H1 (cell line): ENCODE results near the gene GRM8. TPM values are rescaled to one million over a fixed set of nuclear protein-coding genes. Genes with fewer than 3 reads are reported as not detected.

Source experiments
- CTCF ChIA-PET: fragments of 300-600 bp; sonication (Branson Sonifier 250); formaldehyde crosslinking; loops from one replicate; lab custom pipeline; 2021; ENCODE audit not compliant: partially characterized antibody; lab: Charles Lee
- POLR2A ChIA-PET: fragments of 300-600 bp; sonication (Branson Sonifier 250); formaldehyde crosslinking; loops from one replicate; lab custom pipeline; 2021; ENCODE audit warnings: inconsistent platforms; ENCODE audit not compliant: partially characterized antibody; lab: Charles Lee
- DNase-seq, 2 experiments: peaks; one replicate each; pipeline versions ENCODE4 v3.0.0 to v3.0.0-alpha.2; 2010 to 2022; ENCODE audit warnings: low spot score in 2 of 2, low read depth in 1 of 2, mixed read lengths in 1 of 2
- FAIRE-seq: peaks from 2 replicates; lab custom pipeline; 2011; peaks lifted over from hg19 to GRCh38; lab: Jason Lieb, UNC
- H2AFZ ChIP-seq: 2 replicates; pipeline ENCODE4 v1.8.1; 2012; ENCODE audit warnings: low read length, inconsistent platforms
- H2AK5ac ChIP-seq: 2 replicates; pipeline ENCODE4 v1.6.1; 2013; ENCODE audit warnings: low read depth, low read length
- H2BK120ac ChIP-seq: replicated peaks from 2 replicates; pipeline ENCODE3; 2013; ENCODE audit warnings: low read depth, low read length, inconsistent platforms
- H2BK12ac ChIP-seq: 2 replicates; pipeline ENCODE4 v1.6.1; 2013; ENCODE audit warnings: low read depth, low read length
- H2BK15ac ChIP-seq: 2 replicates; pipeline ENCODE4 v1.6.1; 2013; ENCODE audit warnings: low read length
- H2BK20ac ChIP-seq: 2 replicates; pipeline ENCODE4 v1.6.1; 2013; ENCODE audit warnings: low read length
- H2BK5ac ChIP-seq: 2 replicates; pipeline ENCODE4 v1.6.1; 2013; ENCODE audit warnings: low read depth, low read length
- H3K14ac ChIP-seq: 2 replicates; pipeline ENCODE4 v1.6.1; 2013; ENCODE audit warnings: inconsistent platforms; ENCODE audit not compliant: insufficient read length
- H3K18ac ChIP-seq: 2 replicates; pipeline ENCODE4 v1.6.1; 2013; ENCODE audit warnings: low read length; ENCODE audit errors: extremely low read depth
- H3K23ac ChIP-seq: 2 replicates; pipeline ENCODE4 v1.6.1; 2013; ENCODE audit warnings: inconsistent platforms; ENCODE audit not compliant: insufficient read length
- H3K23me2 ChIP-seq: 2 replicates; pipeline ENCODE4 v1.6.1; 2013; ENCODE audit warnings: low read depth, low read length
- H3K27ac ChIP-seq: 2 replicates; pipeline ENCODE4 v1.6.1; 2011; ENCODE audit warnings: low read depth, low read length, inconsistent platforms
- H3K27me3 ChIP-seq, 4 experiments: replicated peaks in 1 of 4; 1 replicate in 1 of 4; 2 replicates in 3 of 4; pipeline versions ENCODE4 v1.6.1 to v1.8.1; 2011 to 2013; ENCODE audit warnings: low read length in 3 of 4, mild to moderate bottlenecking in 3 of 4, inconsistent platforms in 2 of 4, mixed read lengths in 2 of 4, moderate library complexity in 1 of 4; ENCODE audit not compliant: control insufficient read depth in 3 of 4, insufficient read depth in 3 of 4; ENCODE audit errors: extremely low read depth in 1 of 4
- H3K36me3 ChIP-seq, 4 experiments: 2 replicates each; pipeline versions ENCODE4 v1.6.1 to v1.8.1; 2011 to 2013; ENCODE audit warnings: mild to moderate bottlenecking in 4 of 4, low read length in 3 of 4, moderate library complexity in 2 of 4, control low read depth in 1 of 4, inconsistent platforms in 1 of 4; ENCODE audit not compliant: insufficient read depth in 4 of 4, control insufficient read depth in 2 of 4
- H3K4ac ChIP-seq: replicated peaks from 2 replicates; pipeline ENCODE3; 2013; ENCODE audit warnings: low read length, low read depth, mixed read lengths, inconsistent platforms; ENCODE audit not compliant: insufficient read length
- H3K4me1 ChIP-seq, 4 experiments: replicated peaks in 1 of 4; 1 replicate in 1 of 4; 2 replicates in 3 of 4; pipeline versions ENCODE4 v1.6.1 to v1.8.1; 2011 to 2013; ENCODE audit warnings: low read length in 3 of 4, inconsistent platforms in 2 of 4, mixed read lengths in 1 of 4; ENCODE audit not compliant: insufficient read depth in 4 of 4, control insufficient read depth in 3 of 4
- H3K4me2 ChIP-seq, 2 experiments: 2 replicates each; pipeline versions ENCODE4 v1.6.1 to v1.8.1; 2011 to 2013; ENCODE audit warnings: low read depth in 2 of 2, low read length in 2 of 2, control low read depth in 1 of 2, inconsistent platforms in 1 of 2, mild to moderate bottlenecking in 1 of 2; ENCODE audit not compliant: insufficient read depth in 1 of 2
- H3K4me3 ChIP-seq, 4 experiments: fragments of 200-600, 300-600 bp in 1 of 4; sonication (generic), shearing (Covaris generic), sonication (Bioruptor Twin) in 1 of 4; 2 replicates each; pipeline versions ENCODE4 v1.5.1 to v1.8.1; 2011 to 2016; ENCODE audit warnings: low read length in 4 of 4, low read depth in 3 of 4, control low read depth in 2 of 4, inconsistent platforms in 2 of 4, mild to moderate bottlenecking in 2 of 4, mixed read lengths in 1 of 4, moderate library complexity in 1 of 4; ENCODE audit not compliant: insufficient read depth in 2 of 4; ENCODE audit errors: extremely low read depth in 1 of 4
- H3K56ac ChIP-seq: replicated peaks from 2 replicates; pipeline ENCODE3; 2013; ENCODE audit warnings: low read depth, mild to moderate bottlenecking, mixed read lengths, low read length, inconsistent platforms; ENCODE audit not compliant: insufficient read length
- H3K79me1 ChIP-seq: 2 replicates; pipeline ENCODE4 v1.6.1; 2013; ENCODE audit warnings: low read depth, low read length, control low read depth
- H3K79me2 ChIP-seq, 2 experiments: 2 replicates each; pipeline versions ENCODE4 v1.6.1 to v1.8.1; 2012 to 2013; ENCODE audit warnings: low read length in 2 of 2, mild to moderate bottlenecking in 2 of 2, inconsistent platforms in 1 of 2; ENCODE audit not compliant: insufficient read depth in 2 of 2, control insufficient read depth in 1 of 2
- H3K9ac ChIP-seq, 4 experiments: replicated peaks in 1 of 4; 1 replicate in 1 of 4; 2 replicates in 3 of 4; pipeline versions ENCODE4 v1.6.1 to v1.8.1; 2011 to 2013; ENCODE audit warnings: low read depth in 3 of 4, low read length in 3 of 4, control low read depth in 2 of 4, mild to moderate bottlenecking in 2 of 4, moderate library complexity in 2 of 4, inconsistent platforms in 1 of 4; ENCODE audit errors: extremely low read depth in 1 of 4
- H3K9me3 ChIP-seq, 2 experiments: 2 replicates each; pipeline versions ENCODE4 v1.6.1 to v1.8.1; 2012 to 2013; ENCODE audit warnings: mild to moderate bottlenecking in 2 of 2, moderate library complexity in 2 of 2, control low read depth in 1 of 2, inconsistent platforms in 1 of 2, low read depth in 1 of 2, low read length in 1 of 2, mixed read lengths in 1 of 2; ENCODE audit not compliant: insufficient read depth in 2 of 2
- H4K20me1 ChIP-seq, 2 experiments: replicated peaks in 1 of 2; 2 replicates each; pipeline versions ENCODE3 to v1.8.1; 2011 to 2013; ENCODE audit warnings: inconsistent platforms in 2 of 2, low read length in 2 of 2, mild to moderate bottlenecking in 1 of 2; ENCODE audit not compliant: insufficient read depth in 2 of 2, control insufficient read depth in 1 of 2
- H4K5ac ChIP-seq: 2 replicates; pipeline ENCODE4 v1.6.1; 2013; ENCODE audit warnings: low read length, low read depth, mixed read lengths, inconsistent platforms; ENCODE audit not compliant: insufficient read length
- H4K8ac ChIP-seq: 2 replicates; pipeline ENCODE4 v1.8.0; 2013; ENCODE audit warnings: mild to moderate bottlenecking, moderate library complexity, low read length, inconsistent platforms; ENCODE audit not compliant: insufficient read depth; ENCODE audit errors: extremely low read depth
- H4K91ac ChIP-seq: replicated peaks from 2 replicates; pipeline ENCODE3; 2013; ENCODE audit warnings: low read length, mixed read lengths, inconsistent platforms; ENCODE audit not compliant: insufficient read length
- RAD21 ChIP-seq, 2 experiments: IDR thresholded peaks in 1 of 2; conservative IDR thresholded peaks in 1 of 2; 2 replicates each; pipeline ENCODE4 v1.6.1; 2011; ENCODE audit warnings: low read depth in 2 of 2, low read length in 2 of 2, improper control_type of control experiment in 1 of 2, inconsistent platforms in 1 of 2, mild to moderate bottlenecking in 1 of 2, moderate library complexity in 1 of 2
- WGBS, 2 experiments: shearing (Covaris generic) in 1 of 2; methylation state at CpG; one replicate each; pipeline versions ENCODE4 v1.1.6 to v1.1.7; 2013 to 2015; ENCODE audit warnings: low lambda C conversion rate in 2 of 2, mixed read lengths in 2 of 2, inconsistent platforms in 1 of 2, low coverage in 1 of 2, missing lambda C conversion rate in 1 of 2; ENCODE audit not compliant: insufficient replicate concordance in 2 of 2, insufficient coverage in 1 of 2, insufficient read length in 1 of 2; ENCODE audit errors: extremely low coverage in 1 of 2, missing lambda C conversion rate in 1 of 2; 5-methylcytosine and 5-hydroxymethylcytosine counted together
- polyA plus RNA-seq, 7 experiments: library from polyadenylated mRNA; depleted of rRNA in 3 of 7; stranded (reverse) in 5 of 7; unstranded in 2 of 7; fragments of >200 nt in 5 of 7; fragments of 200-250 nt in 2 of 7; gene quantifications; 1 replicate in 5 of 7; 2 replicates in 1 of 7; 4 replicates in 1 of 7; pipeline versions ENCODE4 v1.2.1 to v1.2.3, GENCODE V29; 2011 to 2013; ENCODE audit warnings: missing spikeins in 2 of 7, mixed read lengths in 2 of 7
- total RNA-seq: library from RNA; stranded (reverse); fragmentation: NEBNext Ultra II Directional; extraction: Animal tissue kit (Norgen Biotek cat#: 25700); gene quantifications from 2 replicates; pipeline ENCODE4 v1.2.1, GENCODE V29; 2021
- TF ChIP-seq, protein P1 (sequence below), 3 experiments: IDR thresholded peaks; 1 replicate in 2 of 3; 2 replicates in 1 of 3; pipeline versions ENCODE4 v1.5.1 to v1.6.1; 2011; ENCODE audit warnings: low read length in 3 of 3, mild to moderate bottlenecking in 3 of 3, inconsistent platforms in 2 of 3, low read depth in 1 of 3, moderate library complexity in 1 of 3; ENCODE audit not compliant: insufficient read depth in 1 of 3; ENCODE audit errors: control extremely low read depth in 1 of 3
- TF ChIP-seq, protein P2 (sequence below): IDR thresholded peaks from 2 replicates; pipeline ENCODE4 v1.6.1; 2012; ENCODE audit warnings: low read length, inconsistent platforms

GRM8 gene
- total and polyA plus RNA-seq, 2 of the 8 experiments (the other 6 are each of a cell fraction or from before 2014, with no cell fraction given): 2.6 to 2.8 TPM

DNA sequence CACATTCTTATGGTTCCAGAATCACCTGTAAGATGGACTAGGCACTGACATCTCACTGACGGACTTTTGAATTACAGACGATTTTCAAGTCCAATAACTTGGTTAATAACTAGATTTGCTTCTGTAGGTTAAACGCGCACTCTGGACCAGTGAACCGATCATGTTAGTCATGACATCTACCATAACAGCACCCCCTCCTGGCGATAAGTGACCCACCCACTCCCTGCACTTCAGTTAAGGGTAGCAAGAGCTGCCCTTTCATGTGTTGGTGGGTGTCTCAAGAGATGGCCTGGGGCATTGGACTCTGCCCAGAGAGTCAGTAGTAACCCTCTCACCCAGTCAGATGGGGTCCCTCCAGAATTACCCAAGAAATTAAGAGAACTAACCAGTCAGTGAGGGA is 12.9 kb downstream of the GRM8 start:
- no peak overlapping the region for H2BK120ac ChIP-seq
- TF ChIP-seq RAD21 (IDR thresholded peaks at IDR 0.05 in 1 of 2, conservative IDR thresholded peaks at IDR 0.05 in 1 of 2; ENCODE audit: low read depth in 2 of 2, low read length in 2 of 2): peak; percentile 42 to 49; a peak in 3 of 4 replicates
- TF ChIP-seq, protein P1, sequence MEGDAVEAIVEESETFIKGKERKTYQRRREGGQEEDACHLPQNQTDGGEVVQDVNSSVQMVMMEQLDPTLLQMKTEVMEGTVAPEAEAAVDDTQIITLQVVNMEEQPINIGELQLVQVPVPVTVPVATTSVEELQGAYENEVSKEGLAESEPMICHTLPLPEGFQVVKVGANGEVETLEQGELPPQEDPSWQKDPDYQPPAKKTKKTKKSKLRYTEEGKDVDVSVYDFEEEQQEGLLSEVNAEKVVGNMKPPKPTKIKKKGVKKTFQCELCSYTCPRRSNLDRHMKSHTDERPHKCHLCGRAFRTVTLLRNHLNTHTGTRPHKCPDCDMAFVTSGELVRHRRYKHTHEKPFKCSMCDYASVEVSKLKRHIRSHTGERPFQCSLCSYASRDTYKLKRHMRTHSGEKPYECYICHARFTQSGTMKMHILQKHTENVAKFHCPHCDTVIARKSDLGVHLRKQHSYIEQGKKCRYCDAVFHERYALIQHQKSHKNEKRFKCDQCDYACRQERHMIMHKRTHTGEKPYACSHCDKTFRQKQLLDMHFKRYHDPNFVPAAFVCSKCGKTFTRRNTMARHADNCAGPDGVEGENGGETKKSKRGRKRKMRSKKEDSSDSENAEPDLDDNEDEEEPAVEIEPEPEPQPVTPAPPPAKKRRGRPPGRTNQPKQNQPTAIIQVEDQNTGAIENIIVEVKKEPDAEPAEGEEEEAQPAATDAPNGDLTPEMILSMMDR (IDR thresholded peaks at IDR 0.05; ENCODE audit: control extremely low read depth in 1 of 3, insufficient read depth in 1 of 3, low read depth in 1 of 3, low read length in 3 of 3): peak; percentile 33 to 74 (median 72); a peak in 2 of 4 replicates
- TF ChIP-seq, protein P2, sequence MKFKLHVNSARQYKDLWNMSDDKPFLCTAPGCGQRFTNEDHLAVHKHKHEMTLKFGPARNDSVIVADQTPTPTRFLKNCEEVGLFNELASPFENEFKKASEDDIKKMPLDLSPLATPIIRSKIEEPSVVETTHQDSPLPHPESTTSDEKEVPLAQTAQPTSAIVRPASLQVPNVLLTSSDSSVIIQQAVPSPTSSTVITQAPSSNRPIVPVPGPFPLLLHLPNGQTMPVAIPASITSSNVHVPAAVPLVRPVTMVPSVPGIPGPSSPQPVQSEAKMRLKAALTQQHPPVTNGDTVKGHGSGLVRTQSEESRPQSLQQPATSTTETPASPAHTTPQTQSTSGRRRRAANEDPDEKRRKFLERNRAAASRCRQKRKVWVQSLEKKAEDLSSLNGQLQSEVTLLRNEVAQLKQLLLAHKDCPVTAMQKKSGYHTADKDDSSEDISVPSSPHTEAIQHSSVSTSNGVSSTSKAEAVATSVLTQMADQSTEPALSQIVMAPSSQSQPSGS: no peak
- no peak overlapping the region for H2AK5ac ChIP-seq
- H3K56ac ChIP-seq: no peak overlapping the region
- no peak overlapping the region for H2AFZ ChIP-seq
- no peak overlapping the region for H2BK5ac ChIP-seq
- no peak overlapping the region for H3K14ac ChIP-seq
- no peak overlapping the region for H3K4me3 ChIP-seq
- no peak overlapping the region for H3K4me2 ChIP-seq
- FAIRE-seq: peak; percentile 39
- no peak overlapping the region for H2BK20ac ChIP-seq
- H4K20me1 ChIP-seq: no peaks in the 10 kb centered on the region
- no peaks in the 10 kb centered on the region for H3K4me1 ChIP-seq
- no peak overlapping the region for H2BK15ac ChIP-seq
- no peak overlapping the region for H4K5ac ChIP-seq
- H4K91ac ChIP-seq: no peak overlapping the region
- H3K9ac ChIP-seq: no peak overlapping the region
- H3K18ac ChIP-seq: no peak overlapping the region
- H3K36me3 ChIP-seq: no peaks in the 10 kb centered on the region
- no peaks in the 10 kb centered on the region for H3K79me2 ChIP-seq
- H2BK12ac ChIP-seq: no peak overlapping the region
- H3K23me2 ChIP-seq: no peaks in the 10 kb centered on the region
- H3K27me3 ChIP-seq: no peaks in the 10 kb centered on the region
- H4K8ac ChIP-seq: no peak overlapping the region
- ChIA-PET POLR2A (interaction anchor here (1.2 kb wide), 1 partner anchor 11 kb away, joined by 3 read pairs; no protein-coding TSS in a partner anchor), CTCF (interaction anchor here (0.8 to 3.3 kb wide), 18 partner anchors 8 to 483 kb away, joined by 3 to 22 read pairs (median 4); no protein-coding TSS in a partner anchor)
- DNase-seq: peak in 1 of 2 experiments; percentile 53
- 73% methylated on average over 6 of the region's 6 CpGs; no CpG with 5 or more reads in 1 of the 2 experiments for WGBS, 2 experiments
- no peak overlapping the region for H3K27ac ChIP-seq
- no peaks in the 10 kb centered on the region for H3K79me1 ChIP-seq
- no peak overlapping the region for H3K23ac ChIP-seq
- H3K4ac ChIP-seq: no peak overlapping the region
- H3K9me3 ChIP-seq: no peaks in the 10 kb centered on the region
